ENCODE results near the gene MRPL20. TPM values are rescaled to one million over a fixed set of nuclear protein-coding genes. Genes with fewer than 3 reads are reported as not detected.

MRPL20 gene
- total and polyA plus RNA-seq, 2 donors (not counting 3 experiments of a cell fraction or from before 2014, with no cell fraction given), result 134 to 152 TPM

- BruUV-seq (replicated peaks), result no TSS peak
- peak within 1 kb of the TSS; percentile 80 to 92 (median 90) for H3K4me3 ChIP-seq (replicated peaks in 1 of 3; ENCODE audit: insufficient read depth in 1 of 3, low read depth in 1 of 3, low read length in 3 of 3)
- no peaks in the 10 kb centered on the region for H3K9me3 ChIP-seq (replicated peaks; ENCODE audit: control insufficient read depth, insufficient read depth, low read length)
- FAIRE-seq (peak; percentile 98), DNase-seq (ENCODE audit: low read depth, low spot score) (peak; percentile 99)
- peak within 1 kb of the TSS; percentile 54 for H3K27ac ChIP-seq (ENCODE audit: insufficient read depth, low read depth, low read length)
- H3K4me1 ChIP-seq (ENCODE audit: control insufficient read depth, extremely low read depth, insufficient read depth, low read length), result peaks cover 22% of the 10 kb centered on the region
- peaks cover 10 to 28% of the 10 kb centered on the region in 2 experiments for H3K36me3 ChIP-seq (ENCODE audit: control insufficient read depth in 2 of 2, extremely low read depth in 1 of 2, insufficient read depth in 2 of 2, low read length in 2 of 2)
- no peaks in the 10 kb centered on the region for H4K20me1 ChIP-seq (replicated peaks; ENCODE audit: control insufficient read depth, extremely low read depth, insufficient read depth, low read length)
- H2AFZ ChIP-seq (ENCODE audit: low read depth, low read length), result peak within 1 kb of the TSS; percentile 89
- peak within 1 kb of the TSS; percentile 82 for H3K9ac ChIP-seq (replicated peaks; ENCODE audit: extremely low read depth, insufficient read depth, low read length)
- H3K79me2 ChIP-seq (ENCODE audit: control insufficient read depth, insufficient read depth, low read length), result peaks cover 54% of the 10 kb centered on the region
- no peaks in the 10 kb centered on the region for H3K9me1 ChIP-seq (replicated peaks; ENCODE audit: control insufficient read depth, extremely low read depth, insufficient read depth, low read length)
- dilution Hi-C loops (cut with MboI; ENCODE audit: extremely low pct_ligation_motif_present, low sequenced_read_pairs), result no loop called here
- H3K4me2 ChIP-seq (ENCODE audit: insufficient read depth, low read length), result peak within 1 kb of the TSS; percentile 90
- intact Hi-C loops (cut with micrococcal nuclease), result loop anchor here (1.0 kb wide), 4 partner anchors 8 to 72 kb away; partner anchors contain the start of genes ATAD3B, AURKAIP1 and MRPL20
- ChIA-PET POLR2A (interaction anchor here (0.8 to 1.5 kb wide), 2 partner anchors 8 to 24 kb away, joined by 4 to 6 read pairs; partner anchors contain the start of genes AURKAIP1 and MRPL20), CTCF (interaction anchor here (0.8 to 3.4 kb wide), 11 partner anchors 14 to 106 kb away, joined by 3 to 31 read pairs (median 4); partner anchors contain the start of gene AURKAIP1)
- TF ChIP-seq CTCF (IDR thresholded peaks at IDR 0.05; ENCODE audit: extremely low read depth in 1 of 2, insufficient read depth in 1 of 2, low read depth in 1 of 2, low read length in 2 of 2) (peak; percentile 63 to 78), MYC (IDR thresholded peaks at IDR 0.05; ENCODE audit: low read depth, low read length) (no peak), JUN (IDR thresholded peaks at IDR 0.05; ENCODE audit: borderline replicate concordance, insufficient read depth, insufficient read length, low read depth) (no peak), MAX (IDR thresholded peaks at IDR 0.05; ENCODE audit: insufficient read depth, insufficient read length) (no peak), GATA2 (IDR thresholded peaks at IDR 0.05; ENCODE audit: insufficient read depth, insufficient read length, low read depth, low read length) (no peak), EZH2 (IDR thresholded peaks at IDR 0.05; ENCODE audit: borderline replicate concordance, low read depth, low read length, severe bottlenecking) (no peak), POLR2A (IDR thresholded peaks at IDR 0.05; ENCODE audit: low read depth, low read length) (peak; percentile 58), FOS (IDR thresholded peaks at IDR 0.05; ENCODE audit: borderline replicate concordance, insufficient read depth, low read length) (no peak), POLR2AphosphoS5 (IDR thresholded peaks at IDR 0.05; ENCODE audit: insufficient read depth, low read depth, low read length) (peak; percentile 87)
- no peaks in the 10 kb centered on the region for H3K27me3 ChIP-seq (ENCODE audit: control insufficient read depth in 2 of 2, insufficient read depth in 2 of 2, low read length in 2 of 2)
Observed at GRCh38 chr1:1399187-1399871, 7.8 kb downstream of the MRPL20 start, which contains the start of gene CCNL2. Gene CCNL2 (minus strand): TSS chr1:1399335. CDS start chr1:1399306, 29 bp downstream.
